Measurements from ENCODE around the gene WDR87. TPM values are rescaled to one million over a fixed set of nuclear protein-coding genes. Genes with fewer than 3 reads are reported as not detected.

WDR87 gene
- total and polyA plus RNA-seq, 4 donors, result not detected

DNA sequence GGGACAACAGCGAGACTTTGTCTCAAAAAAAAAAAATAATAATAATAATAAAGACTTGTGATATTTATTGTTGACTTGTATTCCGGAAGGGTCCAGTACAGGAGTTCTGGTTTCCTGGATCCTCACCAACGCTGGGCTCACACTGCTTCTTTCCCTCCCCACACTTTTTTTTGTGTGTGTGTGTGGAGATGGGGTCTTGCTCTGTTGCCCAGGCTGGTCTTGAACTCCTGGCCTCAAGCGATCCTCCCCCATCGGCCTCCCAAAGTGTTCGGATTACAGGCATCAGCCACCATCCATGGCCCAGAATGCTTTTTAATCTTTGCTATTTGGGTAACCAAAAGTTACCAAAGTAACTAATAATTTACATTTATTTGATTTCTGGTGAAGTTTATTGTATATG lies 39.7 kb upstream of the WDR87 start:
- H3K36me3 ChIP-seq (ENCODE audit: control insufficient read depth in 4 of 4, insufficient read depth in 3 of 4, low read depth in 1 of 4, low read length in 3 of 4), result no peaks in the 10 kb centered on the region
- H3K4me1 ChIP-seq (ENCODE audit: control insufficient read depth in 4 of 4, insufficient read depth in 4 of 4, low read length in 3 of 4), result peaks cover 0 to 10% (median 0%) of the 10 kb centered on the region in 4 donors
- no peak overlapping the region for H3K4me3 ChIP-seq (ENCODE audit: low read depth in 1 of 3, low read length in 3 of 3)
- no peak overlapping the region for H3K9ac ChIP-seq (ENCODE audit: low read depth in 1 of 2, low read length in 2 of 2)
- no peak for DNase-seq (ENCODE audit: low spot score)
- no peaks in the 10 kb centered on the region for H3K27me3 ChIP-seq (ENCODE audit: control insufficient read depth in 4 of 4, insufficient read depth in 4 of 4, low read length in 3 of 4)
- TF ChIP-seq EGR1 (IDR thresholded peaks at IDR 0.05; ENCODE audit: low read depth in 2 of 2), result no peak
- TF ChIP-seq, protein P1, sequence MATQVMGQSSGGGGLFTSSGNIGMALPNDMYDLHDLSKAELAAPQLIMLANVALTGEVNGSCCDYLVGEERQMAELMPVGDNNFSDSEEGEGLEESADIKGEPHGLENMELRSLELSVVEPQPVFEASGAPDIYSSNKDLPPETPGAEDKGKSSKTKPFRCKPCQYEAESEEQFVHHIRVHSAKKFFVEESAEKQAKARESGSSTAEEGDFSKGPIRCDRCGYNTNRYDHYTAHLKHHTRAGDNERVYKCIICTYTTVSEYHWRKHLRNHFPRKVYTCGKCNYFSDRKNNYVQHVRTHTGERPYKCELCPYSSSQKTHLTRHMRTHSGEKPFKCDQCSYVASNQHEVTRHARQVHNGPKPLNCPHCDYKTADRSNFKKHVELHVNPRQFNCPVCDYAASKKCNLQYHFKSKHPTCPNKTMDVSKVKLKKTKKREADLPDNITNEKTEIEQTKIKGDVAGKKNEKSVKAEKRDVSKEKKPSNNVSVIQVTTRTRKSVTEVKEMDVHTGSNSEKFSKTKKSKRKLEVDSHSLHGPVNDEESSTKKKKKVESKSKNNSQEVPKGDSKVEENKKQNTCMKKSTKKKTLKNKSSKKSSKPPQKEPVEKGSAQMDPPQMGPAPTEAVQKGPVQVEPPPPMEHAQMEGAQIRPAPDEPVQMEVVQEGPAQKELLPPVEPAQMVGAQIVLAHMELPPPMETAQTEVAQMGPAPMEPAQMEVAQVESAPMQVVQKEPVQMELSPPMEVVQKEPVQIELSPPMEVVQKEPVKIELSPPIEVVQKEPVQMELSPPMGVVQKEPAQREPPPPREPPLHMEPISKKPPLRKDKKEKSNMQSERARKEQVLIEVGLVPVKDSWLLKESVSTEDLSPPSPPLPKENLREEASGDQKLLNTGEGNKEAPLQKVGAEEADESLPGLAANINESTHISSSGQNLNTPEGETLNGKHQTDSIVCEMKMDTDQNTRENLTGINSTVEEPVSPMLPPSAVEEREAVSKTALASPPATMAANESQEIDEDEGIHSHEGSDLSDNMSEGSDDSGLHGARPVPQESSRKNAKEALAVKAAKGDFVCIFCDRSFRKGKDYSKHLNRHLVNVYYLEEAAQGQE (IDR thresholded peaks at IDR 0.05), result no peak
- no peak for TF ChIP-seq NR2F2 (IDR thresholded peaks at IDR 0.05)
- no peak for TF ChIP-seq YY1 (IDR thresholded peaks at IDR 0.05)
- TF ChIP-seq, protein P2, sequence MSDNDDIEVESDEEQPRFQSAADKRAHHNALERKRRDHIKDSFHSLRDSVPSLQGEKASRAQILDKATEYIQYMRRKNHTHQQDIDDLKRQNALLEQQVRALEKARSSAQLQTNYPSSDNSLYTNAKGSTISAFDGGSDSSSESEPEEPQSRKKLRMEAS (IDR thresholded peaks at IDR 0.05), result no peak
- no peak for TF ChIP-seq GABPA (IDR thresholded peaks at IDR 0.05 in 1 of 2, conservative IDR thresholded peaks at IDR 0.05 in 1 of 2)
- no peak for TF ChIP-seq HNF4G (IDR thresholded peaks at IDR 0.05)
- TF ChIP-seq, protein P3, sequence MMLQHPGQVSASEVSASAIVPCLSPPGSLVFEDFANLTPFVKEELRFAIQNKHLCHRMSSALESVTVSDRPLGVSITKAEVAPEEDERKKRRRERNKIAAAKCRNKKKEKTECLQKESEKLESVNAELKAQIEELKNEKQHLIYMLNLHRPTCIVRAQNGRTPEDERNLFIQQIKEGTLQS (IDR thresholded peaks at IDR 0.05), result no peak
- no peak for TF ChIP-seq RXRA (IDR thresholded peaks at IDR 0.05)
- no peak overlapping the region for H3K27ac ChIP-seq (ENCODE audit: low read depth in 1 of 2, low read length in 2 of 2)
- 97% methylated on average over 6 of the region's 6 CpGs for WGBS
- H3K9me3 ChIP-seq (ENCODE audit: control insufficient read depth in 4 of 4, low read length in 3 of 4), result no peaks in the 10 kb centered on the region

DNA sequence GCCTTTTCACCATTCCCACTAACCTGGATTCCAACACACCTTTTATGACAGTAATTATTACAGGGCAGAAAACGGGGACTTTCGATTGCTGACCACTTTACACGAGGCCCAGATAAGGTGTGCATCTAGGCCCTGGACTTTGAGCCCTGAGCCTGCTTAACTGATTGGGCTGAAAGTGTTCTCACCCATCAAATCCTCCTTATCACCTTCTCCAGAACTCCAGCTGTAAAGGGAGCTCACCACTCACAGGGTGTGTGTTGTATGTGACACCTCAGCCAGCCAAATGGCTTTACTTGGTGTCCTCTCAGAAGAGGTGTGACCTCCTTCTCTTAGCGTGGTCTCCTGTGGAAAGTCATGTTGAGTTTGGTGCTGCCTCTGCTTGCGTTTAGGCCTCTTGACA lies 37.1 kb upstream of the WDR87 start:
- H3K9ac ChIP-seq (ENCODE audit: low read depth in 1 of 2, low read length in 2 of 2), result no peak overlapping the region
- no peak for DNase-seq (ENCODE audit: low spot score)
- H3K36me3 ChIP-seq (ENCODE audit: control insufficient read depth in 4 of 4, insufficient read depth in 3 of 4, low read depth in 1 of 4, low read length in 3 of 4), result no peaks in the 10 kb centered on the region
- no peak overlapping the region for H3K27ac ChIP-seq (ENCODE audit: low read depth in 1 of 2, low read length in 2 of 2)
- no peak overlapping the region for H3K4me3 ChIP-seq (ENCODE audit: low read depth in 1 of 3, low read length in 3 of 3)
- peaks cover 0 to 4% (median 0%) of the 10 kb centered on the region in 4 donors for H3K4me1 ChIP-seq (ENCODE audit: control insufficient read depth in 4 of 4, insufficient read depth in 4 of 4, low read length in 3 of 4)
- TF ChIP-seq, protein P4, sequence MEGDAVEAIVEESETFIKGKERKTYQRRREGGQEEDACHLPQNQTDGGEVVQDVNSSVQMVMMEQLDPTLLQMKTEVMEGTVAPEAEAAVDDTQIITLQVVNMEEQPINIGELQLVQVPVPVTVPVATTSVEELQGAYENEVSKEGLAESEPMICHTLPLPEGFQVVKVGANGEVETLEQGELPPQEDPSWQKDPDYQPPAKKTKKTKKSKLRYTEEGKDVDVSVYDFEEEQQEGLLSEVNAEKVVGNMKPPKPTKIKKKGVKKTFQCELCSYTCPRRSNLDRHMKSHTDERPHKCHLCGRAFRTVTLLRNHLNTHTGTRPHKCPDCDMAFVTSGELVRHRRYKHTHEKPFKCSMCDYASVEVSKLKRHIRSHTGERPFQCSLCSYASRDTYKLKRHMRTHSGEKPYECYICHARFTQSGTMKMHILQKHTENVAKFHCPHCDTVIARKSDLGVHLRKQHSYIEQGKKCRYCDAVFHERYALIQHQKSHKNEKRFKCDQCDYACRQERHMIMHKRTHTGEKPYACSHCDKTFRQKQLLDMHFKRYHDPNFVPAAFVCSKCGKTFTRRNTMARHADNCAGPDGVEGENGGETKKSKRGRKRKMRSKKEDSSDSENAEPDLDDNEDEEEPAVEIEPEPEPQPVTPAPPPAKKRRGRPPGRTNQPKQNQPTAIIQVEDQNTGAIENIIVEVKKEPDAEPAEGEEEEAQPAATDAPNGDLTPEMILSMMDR (IDR thresholded peaks at IDR 0.05; ENCODE audit: low read depth, low read length, missing input control), result no peak
- TF ChIP-seq HNF4A (conservative IDR thresholded peaks at IDR 0.05), result peak in 1 of 2 donors; percentile 44
- no peaks in the 10 kb centered on the region for H3K27me3 ChIP-seq (ENCODE audit: control insufficient read depth in 4 of 4, insufficient read depth in 4 of 4, low read length in 3 of 4)
- WGBS, result 74% methylated on average over 5 of the region's 5 CpGs
- H3K9me3 ChIP-seq (ENCODE audit: control insufficient read depth in 4 of 4, low read length in 3 of 4), result no peaks in the 10 kb centered on the region

DNA sequence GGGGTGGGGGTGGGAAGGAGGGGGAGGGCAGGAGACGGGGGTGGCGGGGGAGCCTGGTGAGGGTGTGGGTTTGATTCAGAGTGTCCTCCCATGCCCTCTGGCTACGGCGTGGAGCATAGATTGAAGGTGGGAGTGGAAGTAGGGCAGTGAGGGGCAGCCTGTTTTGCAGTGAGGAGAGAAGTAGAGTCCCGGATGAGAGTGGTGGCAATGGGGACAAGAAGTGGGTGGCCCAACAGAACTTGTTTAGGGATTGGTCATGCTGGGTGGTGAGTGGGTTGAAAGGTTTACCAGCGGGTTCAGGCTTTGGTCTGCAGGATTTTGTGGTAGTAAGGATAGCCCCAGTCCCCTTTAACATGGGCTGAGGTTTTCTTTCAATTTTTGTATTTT lies 36.1 kb upstream of the WDR87 start:
- no peaks in the 10 kb centered on the region for H3K9me3 ChIP-seq (ENCODE audit: control insufficient read depth in 4 of 4, low read length in 3 of 4)
- no peak for TF ChIP-seq FOXA2 (IDR thresholded peaks at IDR 0.05)
- no peak for TF ChIP-seq FOXA1 (IDR thresholded peaks at IDR 0.05)
- TF ChIP-seq, protein P4 (IDR thresholded peaks at IDR 0.05; ENCODE audit: low read depth, low read length, missing input control), result no peak
- TF ChIP-seq YY1 (IDR thresholded peaks at IDR 0.05), result no peak
- no peak for TF ChIP-seq GABPA (IDR thresholded peaks at IDR 0.05 in 1 of 2, conservative IDR thresholded peaks at IDR 0.05 in 1 of 2)
- TF ChIP-seq EGR1 (IDR thresholded peaks at IDR 0.05; ENCODE audit: low read depth in 2 of 2), result no peak
- no peak for DNase-seq (ENCODE audit: low spot score)
- peaks cover 0 to 4% (median 0%) of the 10 kb centered on the region in 4 donors for H3K4me1 ChIP-seq (ENCODE audit: control insufficient read depth in 4 of 4, insufficient read depth in 4 of 4, low read length in 3 of 4)
- H3K4me3 ChIP-seq (ENCODE audit: low read depth in 1 of 3, low read length in 3 of 3), result no peak overlapping the region
- H3K27ac ChIP-seq (ENCODE audit: low read depth in 1 of 2, low read length in 2 of 2), result no peak overlapping the region
- H3K9ac ChIP-seq (ENCODE audit: low read depth in 1 of 2, low read length in 2 of 2), result no peak overlapping the region
- WGBS, result 90% methylated on average over 6 of the region's 6 CpGs
- H3K27me3 ChIP-seq (ENCODE audit: control insufficient read depth in 4 of 4, insufficient read depth in 4 of 4, low read length in 3 of 4), result no peaks in the 10 kb centered on the region
- no peaks in the 10 kb centered on the region for H3K36me3 ChIP-seq (ENCODE audit: control insufficient read depth in 4 of 4, insufficient read depth in 3 of 4, low read depth in 1 of 4, low read length in 3 of 4)
